ENCODE data around the gene HERC6.

DNA sequence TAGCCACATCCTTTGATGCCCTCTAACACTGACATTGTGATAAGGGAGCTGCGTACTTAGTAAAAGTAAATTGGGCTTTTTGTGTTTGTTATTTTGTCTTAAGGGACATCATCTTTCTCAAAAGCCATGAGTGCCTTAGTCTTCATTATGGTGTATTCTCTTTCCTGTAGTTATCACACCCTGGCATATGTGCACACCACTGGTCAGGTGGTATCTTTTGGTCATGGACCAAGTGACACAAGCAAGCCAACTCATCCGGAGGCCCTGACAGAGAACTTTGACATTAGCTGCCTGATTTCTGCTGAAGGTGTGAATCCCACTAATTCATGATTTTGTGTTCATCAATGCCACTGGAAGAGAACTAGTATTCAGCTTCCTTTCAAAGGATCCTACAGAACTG is 18.0 kb downstream of the HERC6 start:
- TF ChIP-seq NR3C1 (CRISPR knock-in tag; conservative IDR thresholded peaks at IDR 0.05; ENCODE audit: low read depth) (no peak), SMAD3 (CRISPR knock-in tag; IDR thresholded peaks at IDR 0.05; ENCODE audit: borderline replicate concordance) (no peak), IRF2 (CRISPR knock-in tag; IDR thresholded peaks at IDR 0.05; ENCODE audit: borderline replicate concordance, low read depth) (no peak), E2F4 (CRISPR knock-in tag; IDR thresholded peaks at IDR 0.05; ENCODE audit: borderline replicate concordance, low read depth) (no peak)
- TF ChIP-seq, protein P1, sequence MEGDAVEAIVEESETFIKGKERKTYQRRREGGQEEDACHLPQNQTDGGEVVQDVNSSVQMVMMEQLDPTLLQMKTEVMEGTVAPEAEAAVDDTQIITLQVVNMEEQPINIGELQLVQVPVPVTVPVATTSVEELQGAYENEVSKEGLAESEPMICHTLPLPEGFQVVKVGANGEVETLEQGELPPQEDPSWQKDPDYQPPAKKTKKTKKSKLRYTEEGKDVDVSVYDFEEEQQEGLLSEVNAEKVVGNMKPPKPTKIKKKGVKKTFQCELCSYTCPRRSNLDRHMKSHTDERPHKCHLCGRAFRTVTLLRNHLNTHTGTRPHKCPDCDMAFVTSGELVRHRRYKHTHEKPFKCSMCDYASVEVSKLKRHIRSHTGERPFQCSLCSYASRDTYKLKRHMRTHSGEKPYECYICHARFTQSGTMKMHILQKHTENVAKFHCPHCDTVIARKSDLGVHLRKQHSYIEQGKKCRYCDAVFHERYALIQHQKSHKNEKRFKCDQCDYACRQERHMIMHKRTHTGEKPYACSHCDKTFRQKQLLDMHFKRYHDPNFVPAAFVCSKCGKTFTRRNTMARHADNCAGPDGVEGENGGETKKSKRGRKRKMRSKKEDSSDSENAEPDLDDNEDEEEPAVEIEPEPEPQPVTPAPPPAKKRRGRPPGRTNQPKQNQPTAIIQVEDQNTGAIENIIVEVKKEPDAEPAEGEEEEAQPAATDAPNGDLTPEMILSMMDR (IDR thresholded peaks at IDR 0.05) = no peak
- TF ChIP-seq, protein P2, sequence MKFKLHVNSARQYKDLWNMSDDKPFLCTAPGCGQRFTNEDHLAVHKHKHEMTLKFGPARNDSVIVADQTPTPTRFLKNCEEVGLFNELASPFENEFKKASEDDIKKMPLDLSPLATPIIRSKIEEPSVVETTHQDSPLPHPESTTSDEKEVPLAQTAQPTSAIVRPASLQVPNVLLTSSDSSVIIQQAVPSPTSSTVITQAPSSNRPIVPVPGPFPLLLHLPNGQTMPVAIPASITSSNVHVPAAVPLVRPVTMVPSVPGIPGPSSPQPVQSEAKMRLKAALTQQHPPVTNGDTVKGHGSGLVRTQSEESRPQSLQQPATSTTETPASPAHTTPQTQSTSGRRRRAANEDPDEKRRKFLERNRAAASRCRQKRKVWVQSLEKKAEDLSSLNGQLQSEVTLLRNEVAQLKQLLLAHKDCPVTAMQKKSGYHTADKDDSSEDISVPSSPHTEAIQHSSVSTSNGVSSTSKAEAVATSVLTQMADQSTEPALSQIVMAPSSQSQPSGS (CRISPR knock-in tag; IDR thresholded peaks at IDR 0.05; ENCODE audit: borderline replicate concordance, low read depth) = no peak
